GM12864 (cell line): Measurements from ENCODE around the gene NRN1.

Experiments used
- DNase-seq: peaks from one replicate; pipeline ENCODE4 v3.0.0-alpha.2; 2011; ENCODE audit warnings: low read depth
- H3K4me3 ChIP-seq: 2 replicates; pipeline ENCODE4 v1.5.1; 2011; ENCODE audit warnings: mild to moderate bottlenecking, low read depth, low read length, control low read depth
- CTCF ChIP-seq: IDR thresholded peaks from 2 replicates; pipeline ENCODE4 v1.5.1; 2011; ENCODE audit warnings: low read depth, mild to moderate bottlenecking, moderate library complexity, low read length, control low read depth, inconsistent platforms; ENCODE audit errors: missing control alignments

The NRN1 gene

DNA sequence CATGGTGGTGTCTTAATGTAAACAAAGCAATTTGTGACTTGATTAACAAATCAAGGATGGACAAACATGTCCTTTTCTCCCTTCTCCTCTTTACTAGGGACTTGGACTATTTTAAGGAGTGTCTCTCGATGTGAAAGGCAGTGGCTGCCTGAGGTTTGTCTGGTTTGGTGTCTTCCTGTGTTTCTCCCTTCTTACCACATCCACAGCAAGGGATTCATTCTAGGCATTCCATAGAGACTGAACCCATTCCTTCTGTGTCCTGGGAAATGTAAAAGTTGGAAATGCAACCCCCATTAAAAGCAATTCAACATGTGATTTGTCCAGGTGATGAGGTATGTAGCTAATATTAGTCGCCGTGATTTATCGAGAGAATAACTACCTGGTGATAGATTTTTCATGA is 15.9 kb downstream of the NRN1 start:
- no peak for TF ChIP-seq CTCF
- no peak overlapping the region for H3K4me3 ChIP-seq
- DNase-seq = no peak

GRCh38 chr6:5989141-5989723 is 17.5 kb downstream of the NRN1 start:
- no peak for TF ChIP-seq CTCF
- DNase-seq = no peak
- H3K4me3 ChIP-seq = no peak overlapping the region

- H3K4me3 ChIP-seq = no peak overlapping the region
- TF ChIP-seq CTCF = no peak
- DNase-seq = no peak
Measured at GRCh38 chr6:5986861-5987260, 19.9 kb downstream of the NRN1 start.

GRCh38 chr6:5984150-5985089 is 22.3 kb downstream of the NRN1 start:
- no peak for DNase-seq
- H3K4me3 ChIP-seq = no peak overlapping the region
- no peak for TF ChIP-seq CTCF

- no peak for TF ChIP-seq CTCF
- no peak for DNase-seq
Measured at GRCh38 chr6:5981126-5982026, 25.3 kb downstream of the NRN1 start.

GRCh38 chr6:5979650-5980420 is 26.9 kb downstream of the NRN1 start:
- H3K4me3 ChIP-seq = no peak overlapping the region
- DNase-seq = no peak
- TF ChIP-seq CTCF = no peak

More at GRCh38 chr6:5981126-5982026, 25.3 kb downstream of the NRN1 start:
- no peak overlapping the region for H3K4me3 ChIP-seq
